Heart right ventricle (tissue), 16 donors: Measurements from ENCODE around the gene DLGAP1. TPM values are rescaled to one million over a fixed set of nuclear protein-coding genes. Genes with fewer than 3 reads are reported as not detected.
"Not testable (repeated sequence)": the region's sequence is repeated elsewhere in the genome, so short reads cannot be mapped to it uniquely, and the experiment has no call there.

Experiments
- ATAC-seq, 8 donors: fragments of 200-7000 bp; cut with Tn5 transposase; one replicate each; pipeline ENCODE4 v1.9.1; 2020; ENCODE audit warnings: mild to moderate bottlenecking in 8 of 8, moderate library complexity in 8 of 8, moderate number of reproducible peaks in 1 of 8
- DNase-seq, 2 donors: peaks; one replicate each; pipeline ENCODE4 v3.0.0-alpha.2; 2020
- H3K27ac ChIP-seq, 10 donors: fragments of 200-600 bp; sonication (generic) in 2 of 10; one replicate each; pipeline versions ENCODE4 v1.5.0 to v1.8.0; 2020 to 2022; ENCODE audit warnings: mild to moderate bottlenecking in 3 of 10
- H3K27me3 ChIP-seq, 7 donors: fragments of 200-600 bp; one replicate each; pipeline ENCODE4 v1.8.0; 2021 to 2022; ENCODE audit warnings: mild to moderate bottlenecking in 2 of 7
- H3K36me3 ChIP-seq, 9 donors: fragments of 200-600 bp; sonication (generic) in 1 of 9; one replicate each; pipeline versions ENCODE4 v1.5.0 to v1.8.0; 2020 to 2022; ENCODE audit warnings: mild to moderate bottlenecking in 2 of 9
- H3K4me1 ChIP-seq, 9 donors: fragments of 200-600 bp; sonication (generic) in 1 of 9; one replicate each; pipeline versions ENCODE4 v1.5.0 to v1.8.0; 2020 to 2022; ENCODE audit warnings: mild to moderate bottlenecking in 4 of 9
- H3K4me3 ChIP-seq, 10 donors: fragments of 200-600 bp; sonication (generic) in 2 of 10; one replicate each; pipeline versions ENCODE4 v1.5.0 to v1.8.0; 2020 to 2022; ENCODE audit warnings: mild to moderate bottlenecking in 7 of 10, moderate library complexity in 2 of 10
- H3K9me3 ChIP-seq, 11 donors: fragments of 200-600 bp in 10 of 11; sonication (generic) in 2 of 11; one replicate each; pipeline versions ENCODE4 v1.5.0 to v1.8.0; 2013 to 2022; ENCODE audit warnings: mild to moderate bottlenecking in 2 of 11, control low read depth in 1 of 11, moderate library complexity in 1 of 11
- CTCF ChIP-seq, 9 donors: fragments of 200-600 bp; sonication (generic) in 2 of 9; IDR thresholded peaks; one replicate each; pipeline versions ENCODE4 v1.5.0 to v1.8.0; 2021 to 2022; ENCODE audit warnings: antibody characterized with exemption in 9 of 9, mild to moderate bottlenecking in 5 of 9, moderate library complexity in 1 of 9
- WGBS, 2 donors: extraction: QIAGEN DNeasy Blood & Tissue Kit; methylation state at CpG; one replicate each; pipeline ENCODE4 v1.1.7; 2013; ENCODE audit warnings: inconsistent platforms in 1 of 2; 5-methylcytosine and 5-hydroxymethylcytosine counted together
- intact Hi-C, 10 donors: fragments of 100-400 bp; cut with DNase I; formaldehyde crosslinking; loops; one replicate each; pipeline versions ENCODE4 v1.11.1 to v1.14.2; 2022
- polyA plus RNA-seq, 2 donors: library from polyadenylated mRNA; stranded (reverse); fragments of 200-250 nt; gene quantifications; one replicate each; pipeline ENCODE4 v1.2.3, GENCODE V29; 2013
- total RNA-seq, 10 donors: library from RNA; stranded (reverse); fragmentation: NEBNext Ultra II Directional in 3 of 10; extraction: Animal tissue kit (Norgen Biotek cat#: 25700) in 3 of 10; gene quantifications; one replicate each; pipeline versions ENCODE4 v1.2.1 to v1.2.4, GENCODE V29; 2021 to 2023
- donor health status: Arrhythmogenic right ventricular cardiomyopathy.
- donor health status: ischemic (EF 13 %, LVEDD 7.1; RV severe dilation, severe dysfunction).
- donor health status: healthy with polysubstance abuse.
- donor health status: DM: no; HTN: yes; CAD: no.
- donor health status: DM: no; HTN: no; CAD: no.
- donor health status: ischemic (EF 25% LVEDD 6.9; RV normal size, moderate dysfunction).
- donor health status: ischemic (EF 25% LVEDD 5.7; RV mildly dilated, moderate dysfunction).
- donor health status: healthy.
- donor health status: DM: yes; HTN: yes; CAD: no.
- donor health status: Ischemic cardiomyopathy.
- donor health status: ischemic (EF 35%, LVEDD 5.7; RV mildly dilated, moderate dysfunction).
- donor health status: nonischemic (EF 11% LVEDD 7.7; RV severe dilation, severe dysfunction).
- donor health status: DM: yes; HTN: yes; CAD: no.
- donor health status: PGD.
- donor health status: ischemic (EF 29% LVEDD 5.4; RV normal size, mild dysfunction).
- donor health status: nonischemic (EF 23%, LVEDD 6.1; RV moderate dilation, normal function).

Gene DLGAP1
- total and polyA plus RNA-seq, 12 donors = 0.07 to 7.2 (median 1.0) TPM; not detected in 2

- WGBS, 2 donors = 10 to 13% methylated on average over 12 of the region's 12 CpGs
- peaks cover 15 to 53% (median 29%) of the 10 kb centered on the region in 9 donors for H3K4me1 ChIP-seq
- intact Hi-C loops = loop anchor here in 1 of 10 donors (1.0 to 5.0 kb wide), 2 partner anchors 9 to 341 kb away; partner anchors contain the start of gene MYL12B
- H3K27me3 ChIP-seq = no peaks in the 10 kb centered on the region
- DNase-seq = no peak
- ATAC-seq = peak; percentile 53 to 85 (median 70)
- peaks cover 0 to 4% (median 0%) of the 10 kb centered on the region in 9 donors for H3K36me3 ChIP-seq
- no peaks in the 10 kb centered on the region for H3K9me3 ChIP-seq
- TF ChIP-seq CTCF (IDR thresholded peaks at IDR 0.05) = no peak
- peak overlapping the region in 9 of 10 donors; percentile 27 to 58 (median 48) for H3K4me3 ChIP-seq
- H3K27ac ChIP-seq = peak overlapping the region; percentile 71 to 92 (median 88)
Measured at GRCh38 chr18:3603421-3604234, 851.5 kb downstream of the DLGAP1 start.

GRCh38 chr18:3601106-3601755, 853.9 kb downstream of the DLGAP1 start:
- peaks cover 0 to 11% (median 0%) of the 10 kb centered on the region in 9 donors for H3K36me3 ChIP-seq
- not testable (repeated sequence) for ATAC-seq, H3K4me3 ChIP-seq, DNase-seq, H3K27me3 ChIP-seq, H3K9me3 ChIP-seq
- intact Hi-C loops = loop anchor here in 1 of 10 donors (5.0 kb wide), 1 partner anchor 339 kb away; the partner anchor contains the start of gene MYL12B
- peak overlapping the region in 1 of 10 donors; percentile 88 for H3K27ac ChIP-seq
- H3K4me1 ChIP-seq = peaks cover 22 to 67% (median 48%) of the 10 kb centered on the region in 9 donors
- WGBS, 2 donors = 97% methylated on average over 12 of the region's 12 CpGs

GRCh38 chr18:3599861-3600260, 855.2 kb downstream of the DLGAP1 start:
- H3K27me3 ChIP-seq = no peaks in the 10 kb centered on the region
- DNase-seq = no peak
- 92 to 93% methylated on average over 6 of the region's 6 CpGs for WGBS, 2 donors
- peaks cover 0 to 11% (median 0%) of the 10 kb centered on the region in 9 donors for H3K36me3 ChIP-seq
- H3K9me3 ChIP-seq = no peaks in the 10 kb centered on the region
- H3K27ac ChIP-seq = peak overlapping the region in 4 of 10 donors; percentile 12 to 42 (median 20)
- H3K4me1 ChIP-seq = peaks cover 22 to 67% (median 52%) of the 10 kb centered on the region in 9 donors
- intact Hi-C loops = loop anchor here in 4 of 10 donors (5.0 kb wide), 4 partner anchors 67 to 338 kb away; partner anchors contain the start of genes MYL12B (in 1 of the 4) and TGIF1 (in 1 of the 4)
- ATAC-seq = no peak
- H3K4me3 ChIP-seq = no peak overlapping the region
- TF ChIP-seq CTCF (IDR thresholded peaks at IDR 0.05) = no peak

GRCh38 chr18:3599195-3599594, 855.9 kb downstream of the DLGAP1 start:
- no peak for ATAC-seq
- Histone ChIP-seq H3K9me3 (no peaks in the 10 kb centered on the region), H3K27ac (peak overlapping the region in 4 of 10 donors; percentile 19 to 42 (median 24)), H3K4me3 (no peak overlapping the region), H3K27me3 (no peaks in the 10 kb centered on the region), H3K4me1 (peaks cover 15 to 65% (median 49%) of the 10 kb centered on the region in 9 donors), H3K36me3 (peaks cover 0 to 11% (median 0%) of the 10 kb centered on the region in 9 donors)
- no peak for DNase-seq
- intact Hi-C loops = loop anchor here in 4 of 10 donors (5.0 kb wide), 3 partner anchors 68 to 317 kb away; partner anchors contain the start of gene TGIF1 (in 1 of the 4)
- 67 to 81% methylated on average over 7 of the region's 7 CpGs for WGBS, 2 donors
- TF ChIP-seq CTCF (IDR thresholded peaks at IDR 0.05) = no peak
